H1 (cell line): Measurements from ENCODE around the gene ZNF536.

Source experiments
- POLR2A ChIP-seq, 2 experiments: IDR thresholded peaks; 1 replicate in 1 of 2; 2 replicates in 1 of 2; pipeline ENCODE4 v1.6.1; 2011; ENCODE audit warnings: low read depth in 2 of 2, low read length in 2 of 2, mild to moderate bottlenecking in 2 of 2; ENCODE audit errors: control extremely low read depth in 1 of 2
- POLR2AphosphoS5 ChIP-seq: IDR thresholded peaks from 2 replicates; pipeline ENCODE4 v1.6.1; 2011; ENCODE audit warnings: low read depth, low read length
- TF ChIP-seq, protein P1 (sequence below), 3 experiments: IDR thresholded peaks; 1 replicate in 2 of 3; 2 replicates in 1 of 3; pipeline versions ENCODE4 v1.5.1 to v1.6.1; 2011; ENCODE audit warnings: low read length in 3 of 3, mild to moderate bottlenecking in 3 of 3, inconsistent platforms in 2 of 3, low read depth in 1 of 3, moderate library complexity in 1 of 3; ENCODE audit not compliant: insufficient read depth in 1 of 3; ENCODE audit errors: control extremely low read depth in 1 of 3
- TF ChIP-seq, protein P2 (sequence below): IDR thresholded peaks from 2 replicates; pipeline ENCODE4 v1.6.1; 2012; ENCODE audit warnings: inconsistent platforms

DNA sequence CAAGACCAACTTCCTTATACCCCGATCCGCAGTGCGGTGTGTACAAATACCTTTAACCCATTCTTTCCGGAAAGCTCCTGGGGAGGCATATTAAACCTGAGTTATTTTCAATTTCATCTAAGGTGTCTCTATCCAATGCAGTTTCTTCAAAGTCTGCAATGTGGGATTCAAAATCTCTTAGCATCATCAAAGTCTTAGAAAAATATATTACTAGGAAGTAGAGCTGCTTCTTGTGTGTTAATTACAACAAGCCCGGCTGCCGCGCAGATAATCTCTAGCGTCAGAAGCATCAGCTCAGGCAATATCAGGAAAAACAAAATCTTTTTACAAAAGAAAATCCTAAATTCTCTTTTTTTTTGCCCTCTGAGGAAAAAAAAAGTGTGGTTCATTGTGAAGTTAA is 48.1 kb downstream of the ZNF536 start:
- TF ChIP-seq, protein P1, sequence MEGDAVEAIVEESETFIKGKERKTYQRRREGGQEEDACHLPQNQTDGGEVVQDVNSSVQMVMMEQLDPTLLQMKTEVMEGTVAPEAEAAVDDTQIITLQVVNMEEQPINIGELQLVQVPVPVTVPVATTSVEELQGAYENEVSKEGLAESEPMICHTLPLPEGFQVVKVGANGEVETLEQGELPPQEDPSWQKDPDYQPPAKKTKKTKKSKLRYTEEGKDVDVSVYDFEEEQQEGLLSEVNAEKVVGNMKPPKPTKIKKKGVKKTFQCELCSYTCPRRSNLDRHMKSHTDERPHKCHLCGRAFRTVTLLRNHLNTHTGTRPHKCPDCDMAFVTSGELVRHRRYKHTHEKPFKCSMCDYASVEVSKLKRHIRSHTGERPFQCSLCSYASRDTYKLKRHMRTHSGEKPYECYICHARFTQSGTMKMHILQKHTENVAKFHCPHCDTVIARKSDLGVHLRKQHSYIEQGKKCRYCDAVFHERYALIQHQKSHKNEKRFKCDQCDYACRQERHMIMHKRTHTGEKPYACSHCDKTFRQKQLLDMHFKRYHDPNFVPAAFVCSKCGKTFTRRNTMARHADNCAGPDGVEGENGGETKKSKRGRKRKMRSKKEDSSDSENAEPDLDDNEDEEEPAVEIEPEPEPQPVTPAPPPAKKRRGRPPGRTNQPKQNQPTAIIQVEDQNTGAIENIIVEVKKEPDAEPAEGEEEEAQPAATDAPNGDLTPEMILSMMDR (IDR thresholded peaks at IDR 0.05; ENCODE audit: control extremely low read depth in 1 of 3, insufficient read depth in 1 of 3, low read depth in 1 of 3, low read length in 3 of 3) = no peak
- TF ChIP-seq POLR2A (IDR thresholded peaks at IDR 0.05; ENCODE audit: control extremely low read depth in 1 of 2, low read depth in 2 of 2, low read length in 2 of 2) (no peak), POLR2AphosphoS5 (no peak)
- TF ChIP-seq, protein P2, sequence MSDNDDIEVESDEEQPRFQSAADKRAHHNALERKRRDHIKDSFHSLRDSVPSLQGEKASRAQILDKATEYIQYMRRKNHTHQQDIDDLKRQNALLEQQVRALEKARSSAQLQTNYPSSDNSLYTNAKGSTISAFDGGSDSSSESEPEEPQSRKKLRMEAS = no peak
